Testis (tissue), 2 donors: ENCODE measurements around the gene MED27.

Source experiments
- CTCF ChIP-seq, 3 experiments: fragments of 450-650 bp in 2 of 3; fragments of 200-600 bp in 1 of 3; sonication (generic) in 1 of 3; IDR thresholded peaks; one replicate each; pipeline ENCODE4 v1.5.1; 2016 to 2019; ENCODE audit warnings: antibody characterized with exemption in 3 of 3, mild to moderate bottlenecking in 2 of 3, moderate library complexity in 1 of 3
- POLR2A ChIP-seq: fragments of 450-650 bp; IDR thresholded peaks from one replicate; pipeline ENCODE4 v1.6.1; 2017; ENCODE audit warnings: antibody characterized with exemption, mild to moderate bottlenecking, moderate library complexity

- no peak for TF ChIP-seq POLR2A
- no peak for TF ChIP-seq CTCF (IDR thresholded peaks at IDR 0.05)
Observed at GRCh38 chr9:131981116-131981776, 98.4 kb downstream of the MED27 start.
